GM12874 (cell line): ENCODE data around the gene CERK.

Source experiments
- CTCF ChIP-seq: IDR thresholded peaks from 2 replicates; pipeline ENCODE4 v1.5.1; 2011; ENCODE audit warnings: low read depth, mild to moderate bottlenecking, control low read depth, low read length, moderate library complexity; ENCODE audit not compliant: insufficient read depth

Gene CERK

GRCh38 chr22:46654927-46655595, 83.0 kb downstream of the CERK start:
- TF ChIP-seq CTCF = no peak

- no peak for TF ChIP-seq CTCF
Observed at GRCh38 chr22:46654426-46654825, 83.6 kb downstream of the CERK start.

- TF ChIP-seq CTCF = no peak
Observed at GRCh38 chr22:46653596-46653995, 84.5 kb downstream of the CERK start.

GRCh38 chr22:46652847-46653331, 85.2 kb downstream of the CERK start:
- TF ChIP-seq CTCF = no peak

GRCh38 chr22:46652081-46652846, 85.8 kb downstream of the CERK start:
- TF ChIP-seq CTCF = no peak

GRCh38 chr22:46651316-46651715, 86.7 kb downstream of the CERK start:
- no peak for TF ChIP-seq CTCF

- no peak for TF ChIP-seq CTCF
Observed at GRCh38 chr22:46650078-46650810, 87.8 kb downstream of the CERK start.
